SK-N-SH treated with all-trans-retinoic acid at 6 μM for 48 hours (cell line): ENCODE measurements around the gene PNPO.

Source experiments
- ATAC-seq: fragments of 200-7000 bp; cut with Tn5 transposase; 3 replicates; pipeline ENCODE4 v1.9.1; 2020; ENCODE audit warnings: mild to moderate bottlenecking, moderate library complexity
- ARNTL ChIP-seq: fragments of 450-650 bp; formaldehyde crosslinking; IDR thresholded peaks from 2 replicates; pipeline ENCODE4 v1.5.0; 2020; ENCODE audit warnings: low read depth, mild to moderate bottlenecking, moderate library complexity, borderline replicate concordance
- BACH2 ChIP-seq: fragments of 250-450 bp; sonication (Bioruptor Pico); IDR thresholded peaks from 2 replicates; pipeline ENCODE4 v1.9.0; 2021; ENCODE audit warnings: mild to moderate bottlenecking, borderline replicate concordance
- ESRRG ChIP-seq: fragments of 250-450 bp; sonication (Bioruptor Pico); IDR thresholded peaks from 2 replicates; pipeline ENCODE4 v1.6.1; 2021; ENCODE audit warnings: mild to moderate bottlenecking
- GLIS3 ChIP-seq: fragments of 250-450 bp; sonication (Bioruptor Pico); IDR thresholded peaks from 2 replicates; pipeline ENCODE4 v1.5.0; 2020; ENCODE audit warnings: mild to moderate bottlenecking, moderate library complexity
- ISL1 ChIP-seq: fragments of 250-450 bp; sonication (Bioruptor Pico); IDR thresholded peaks from 2 replicates; pipeline ENCODE4 v2.1.2; 2022; ENCODE audit warnings: mild to moderate bottlenecking, moderate library complexity
- OSR1 ChIP-seq: fragments of 250-450 bp; sonication (Bioruptor Pico); IDR thresholded peaks from 2 replicates; pipeline ENCODE4 v1.8.0; 2022; ENCODE audit warnings: moderate library complexity, mild to moderate bottlenecking, inconsistent platforms
- PPARA ChIP-seq: fragments of 250-450 bp; sonication (Bioruptor Pico); IDR thresholded peaks from 2 replicates; pipeline ENCODE4 v1.5.0; 2020; ENCODE audit warnings: mild to moderate bottlenecking, borderline replicate concordance
- RARB ChIP-seq: fragments of 250-450 bp; sonication (Bioruptor Pico); IDR thresholded peaks from 2 replicates; pipeline ENCODE4 v1.8.0; 2021; ENCODE audit warnings: mild to moderate bottlenecking, moderate library complexity
- SNAI2 ChIP-seq: fragments of 250-450 bp; sonication (Bioruptor Pico); IDR thresholded peaks from 2 replicates; pipeline ENCODE4 v1.5.0; 2020; ENCODE audit warnings: mild to moderate bottlenecking, moderate library complexity
- TCF4 ChIP-seq: fragments of 250-450 bp; sonication (Bioruptor Pico); IDR thresholded peaks from 2 replicates; pipeline ENCODE4 v1.8.0; 2021; ENCODE audit warnings: mild to moderate bottlenecking, moderate library complexity, borderline replicate concordance
- TOX ChIP-seq: fragments of 250-450 bp; sonication (Bioruptor Pico); IDR thresholded peaks from 2 replicates; pipeline ENCODE4 v1.8.0; 2021; ENCODE audit warnings: mild to moderate bottlenecking, moderate library complexity, borderline replicate concordance
- ZC3H10 ChIP-seq: fragments of 250-450 bp; sonication (Bioruptor Pico); IDR thresholded peaks from 2 replicates; pipeline ENCODE4 v1.5.1; 2021; ENCODE audit warnings: mild to moderate bottlenecking, moderate library complexity
- ZFP3 ChIP-seq: fragments of 250-450 bp; sonication (Bioruptor Pico); IDR thresholded peaks from 2 replicates; pipeline ENCODE4 v1.5.0; 2020; ENCODE audit warnings: mild to moderate bottlenecking, moderate library complexity
- ZFP30 ChIP-seq: fragments of 450-650 bp; formaldehyde crosslinking; IDR thresholded peaks from 2 replicates; pipeline ENCODE4 v1.5.0; 2022; ENCODE audit warnings: mild to moderate bottlenecking, moderate library complexity
- ZNF565 ChIP-seq: fragments of 450-650 bp; formaldehyde crosslinking; conservative IDR thresholded peaks from 2 replicates; pipeline ENCODE4 v1.5.0; 2020; ENCODE audit warnings: low read depth, mild to moderate bottlenecking, moderate library complexity
- ZNF70 ChIP-seq: fragments of 450-650 bp; formaldehyde crosslinking; IDR thresholded peaks from 2 replicates; pipeline ENCODE4 v1.5.0; 2020; ENCODE audit warnings: mild to moderate bottlenecking, moderate library complexity
- ZNF8 ChIP-seq: fragments of 450-650 bp; formaldehyde crosslinking; IDR thresholded peaks from 2 replicates; pipeline ENCODE4 v1.5.0; 2020; ENCODE audit warnings: mild to moderate bottlenecking, moderate library complexity
- TF ChIP-seq, protein P1 (sequence below): fragments of 250-450 bp; sonication (Bioruptor Pico); IDR thresholded peaks from 2 replicates; pipeline ENCODE4 v1.8.0; 2020; ENCODE audit warnings: mild to moderate bottlenecking, moderate library complexity, borderline replicate concordance
- TF ChIP-seq, protein P2 (sequence below): fragments of 250-450 bp; sonication (Bioruptor Pico); IDR thresholded peaks from 2 replicates; pipeline ENCODE4 v1.5.1; 2020; ENCODE audit warnings: low read depth, mild to moderate bottlenecking, moderate library complexity
- TF ChIP-seq, protein P3 (sequence below): fragments of 250-450 bp; sonication (Bioruptor Pico); IDR thresholded peaks from 2 replicates; pipeline ENCODE4 v1.5.1; 2021; ENCODE audit warnings: mild to moderate bottlenecking, moderate library complexity
- TF ChIP-seq, protein P4 (sequence below): fragments of 250-450 bp; sonication (Bioruptor Pico); IDR thresholded peaks from 2 replicates; pipeline ENCODE4 v1.8.0; 2021; ENCODE audit warnings: low read depth, mild to moderate bottlenecking, moderate library complexity, borderline replicate concordance
- TF ChIP-seq, protein P5 (sequence below): fragments of 250-450 bp; sonication (Bioruptor Pico); IDR thresholded peaks from 2 replicates; pipeline ENCODE4 v1.5.0; 2020; ENCODE audit warnings: mild to moderate bottlenecking, moderate library complexity

Gene PNPO

DNA sequence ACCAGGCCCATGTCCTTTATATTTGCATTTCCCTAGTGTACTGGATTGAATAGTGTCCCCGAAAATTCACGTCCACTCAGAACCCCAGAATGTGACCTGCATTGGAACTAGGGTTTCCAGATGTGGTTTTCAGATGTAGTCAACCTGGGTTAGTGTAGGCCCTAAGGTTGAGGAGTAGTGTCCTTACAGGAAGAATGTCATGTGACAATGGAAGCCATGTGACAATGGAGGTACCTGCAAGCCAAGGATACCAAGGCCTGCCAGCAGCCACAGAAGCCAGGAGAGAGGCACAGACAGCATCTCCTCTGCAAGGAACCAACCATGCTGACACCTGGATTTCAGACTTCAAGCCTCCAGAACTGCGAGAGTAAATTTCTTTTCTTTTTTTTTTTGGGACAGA, 21.5 kb downstream of the PNPO start:
- TF ChIP-seq TCF4 (CRISPR knock-in tag), result no peak
- TF ChIP-seq PPARA (CRISPR knock-in tag), result no peak
- no peak for TF ChIP-seq SNAI2
- TF ChIP-seq ZNF8, result no peak
- TF ChIP-seq, protein P1, sequence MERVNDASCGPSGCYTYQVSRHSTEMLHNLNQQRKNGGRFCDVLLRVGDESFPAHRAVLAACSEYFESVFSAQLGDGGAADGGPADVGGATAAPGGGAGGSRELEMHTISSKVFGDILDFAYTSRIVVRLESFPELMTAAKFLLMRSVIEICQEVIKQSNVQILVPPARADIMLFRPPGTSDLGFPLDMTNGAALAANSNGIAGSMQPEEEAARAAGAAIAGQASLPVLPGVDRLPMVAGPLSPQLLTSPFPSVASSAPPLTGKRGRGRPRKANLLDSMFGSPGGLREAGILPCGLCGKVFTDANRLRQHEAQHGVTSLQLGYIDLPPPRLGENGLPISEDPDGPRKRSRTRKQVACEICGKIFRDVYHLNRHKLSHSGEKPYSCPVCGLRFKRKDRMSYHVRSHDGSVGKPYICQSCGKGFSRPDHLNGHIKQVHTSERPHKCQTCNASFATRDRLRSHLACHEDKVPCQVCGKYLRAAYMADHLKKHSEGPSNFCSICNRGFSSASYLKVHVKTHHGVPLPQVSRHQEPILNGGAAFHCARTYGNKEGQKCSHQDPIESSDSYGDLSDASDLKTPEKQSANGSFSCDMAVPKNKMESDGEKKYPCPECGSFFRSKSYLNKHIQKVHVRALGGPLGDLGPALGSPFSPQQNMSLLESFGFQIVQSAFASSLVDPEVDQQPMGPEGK (CRISPR knock-in tag), result no peak
- TF ChIP-seq, protein P2, sequence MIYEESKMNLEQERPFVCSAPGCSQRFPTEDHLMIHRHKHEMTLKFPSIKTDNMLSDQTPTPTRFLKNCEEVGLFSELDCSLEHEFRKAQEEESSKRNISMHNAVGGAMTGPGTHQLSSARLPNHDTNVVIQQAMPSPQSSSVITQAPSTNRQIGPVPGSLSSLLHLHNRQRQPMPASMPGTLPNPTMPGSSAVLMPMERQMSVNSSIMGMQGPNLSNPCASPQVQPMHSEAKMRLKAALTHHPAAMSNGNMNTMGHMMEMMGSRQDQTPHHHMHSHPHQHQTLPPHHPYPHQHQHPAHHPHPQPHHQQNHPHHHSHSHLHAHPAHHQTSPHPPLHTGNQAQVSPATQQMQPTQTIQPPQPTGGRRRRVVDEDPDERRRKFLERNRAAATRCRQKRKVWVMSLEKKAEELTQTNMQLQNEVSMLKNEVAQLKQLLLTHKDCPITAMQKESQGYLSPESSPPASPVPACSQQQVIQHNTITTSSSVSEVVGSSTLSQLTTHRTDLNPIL (CRISPR knock-in tag), result no peak
- TF ChIP-seq OSR1 (CRISPR knock-in tag), result no peak
- no peak for TF ChIP-seq ZNF70
- ATAC-seq, result no peak

DNA sequence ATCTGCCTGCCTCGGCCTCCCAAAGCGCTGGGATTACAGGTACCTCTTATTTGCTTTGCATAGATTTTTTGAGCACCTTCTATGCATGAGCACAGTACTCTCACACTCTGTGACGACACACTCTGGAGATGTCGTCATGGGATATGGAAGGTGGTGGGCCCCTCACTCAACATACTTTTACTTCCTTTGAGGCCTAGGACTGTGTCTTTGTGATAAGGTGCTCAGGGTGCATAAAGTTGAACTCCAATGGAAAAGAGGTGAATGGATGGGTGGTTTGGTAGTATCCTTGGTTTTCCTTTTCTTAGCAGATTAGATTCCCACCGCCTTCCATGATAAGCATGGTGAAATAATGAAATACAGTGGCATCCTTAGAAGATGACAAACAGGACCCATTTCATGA, 23.5 kb downstream of the PNPO start:
- TF ChIP-seq ZNF70 (no peak), ZFP3 (no peak), RARB (no peak), GLIS3 (no peak), ZNF565 (CRISPR knock-in tag) (no peak), ZFP30 (CRISPR knock-in tag) (no peak), ZC3H10 (CRISPR knock-in tag) (no peak)
- TF ChIP-seq, protein P3, sequence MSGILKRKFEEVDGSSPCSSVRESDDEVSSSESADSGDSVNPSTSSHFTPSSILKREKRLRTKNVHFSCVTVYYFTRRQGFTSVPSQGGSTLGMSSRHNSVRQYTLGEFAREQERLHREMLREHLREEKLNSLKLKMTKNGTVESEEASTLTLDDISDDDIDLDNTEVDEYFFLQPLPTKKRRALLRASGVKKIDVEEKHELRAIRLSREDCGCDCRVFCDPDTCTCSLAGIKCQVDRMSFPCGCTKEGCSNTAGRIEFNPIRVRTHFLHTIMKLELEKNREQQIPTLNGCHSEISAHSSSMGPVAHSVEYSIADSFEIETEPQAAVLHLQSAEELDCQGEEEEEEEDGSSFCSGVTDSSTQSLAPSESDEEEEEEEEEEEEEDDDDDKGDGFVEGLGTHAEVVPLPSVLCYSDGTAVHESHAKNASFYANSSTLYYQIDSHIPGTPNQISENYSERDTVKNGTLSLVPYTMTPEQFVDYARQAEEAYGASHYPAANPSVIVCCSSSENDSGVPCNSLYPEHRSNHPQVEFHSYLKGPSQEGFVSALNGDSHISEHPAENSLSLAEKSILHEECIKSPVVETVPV (CRISPR knock-in tag), result no peak
- TF ChIP-seq, protein P4, sequence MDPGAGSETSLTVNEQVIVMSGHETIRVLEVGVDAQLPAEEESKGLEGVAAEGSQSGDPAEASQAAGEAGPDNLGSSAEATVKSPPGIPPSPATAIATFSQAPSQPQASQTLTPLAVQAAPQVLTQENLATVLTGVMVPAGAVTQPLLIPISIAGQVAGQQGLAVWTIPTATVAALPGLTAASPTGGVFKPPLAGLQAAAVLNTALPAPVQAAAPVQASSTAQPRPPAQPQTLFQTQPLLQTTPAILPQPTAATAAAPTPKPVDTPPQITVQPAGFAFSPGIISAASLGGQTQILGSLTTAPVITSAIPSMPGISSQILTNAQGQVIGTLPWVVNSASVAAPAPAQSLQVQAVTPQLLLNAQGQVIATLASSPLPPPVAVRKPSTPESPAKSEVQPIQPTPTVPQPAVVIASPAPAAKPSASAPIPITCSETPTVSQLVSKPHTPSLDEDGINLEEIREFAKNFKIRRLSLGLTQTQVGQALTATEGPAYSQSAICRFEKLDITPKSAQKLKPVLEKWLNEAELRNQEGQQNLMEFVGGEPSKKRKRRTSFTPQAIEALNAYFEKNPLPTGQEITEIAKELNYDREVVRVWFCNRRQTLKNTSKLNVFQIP (CRISPR knock-in tag), result no peak
- TF ChIP-seq, all 23 proteins: peak for 0
- no peak for ATAC-seq

DNA sequence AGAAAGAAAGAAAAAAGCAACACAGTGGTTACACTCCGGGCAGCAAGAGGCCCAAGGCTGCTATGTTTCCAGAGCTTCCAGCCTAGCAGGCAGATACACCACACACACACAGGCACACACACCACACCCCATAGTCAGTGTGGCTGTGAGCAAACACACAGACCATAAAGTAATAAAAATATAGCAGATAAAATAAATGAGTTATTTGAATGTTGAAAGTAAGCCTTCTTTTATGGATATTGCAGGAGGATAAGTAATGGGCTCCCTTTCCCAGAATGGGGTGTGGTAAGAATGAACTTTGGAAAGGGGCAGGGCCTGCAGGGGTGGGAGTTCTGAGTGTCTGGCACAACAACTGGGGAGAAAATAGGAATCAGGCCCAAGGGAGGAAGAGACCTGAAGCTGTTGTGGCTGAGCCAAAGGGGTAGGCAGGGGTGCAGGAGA, 24.7 kb downstream of the PNPO start:
- ATAC-seq, result no peak

DNA sequence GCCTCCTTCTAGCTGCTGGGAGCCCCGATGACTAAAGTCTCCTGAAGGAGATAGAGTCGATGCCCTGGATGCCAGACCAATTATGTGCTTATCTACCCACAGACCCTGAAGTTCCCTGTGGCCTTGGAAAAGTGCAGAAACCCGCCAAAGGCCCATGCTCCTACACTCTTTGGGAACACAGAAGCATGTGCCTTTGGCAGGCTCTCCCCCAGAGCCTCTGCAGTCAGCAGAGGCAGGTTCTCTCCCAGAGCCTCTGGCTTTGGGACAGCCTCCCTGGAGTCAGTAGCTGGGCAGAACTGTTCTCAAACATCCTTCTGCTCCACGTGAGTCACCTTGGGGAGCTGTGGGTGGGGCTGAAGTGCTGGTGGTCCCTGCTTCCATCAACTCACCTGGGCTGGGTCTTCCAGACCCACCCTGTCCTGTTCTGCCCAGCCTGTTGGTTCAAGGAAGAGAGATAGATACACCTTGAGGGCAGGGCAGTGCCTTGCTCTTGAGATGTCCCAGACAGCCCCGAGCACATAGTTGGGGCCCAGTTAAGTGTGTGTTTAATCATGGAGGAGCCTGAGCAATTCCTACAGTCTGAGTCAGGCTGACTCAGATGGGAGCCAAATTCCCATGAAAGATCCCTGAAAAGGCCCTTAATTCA, 26.4 kb downstream of the PNPO start:
- ATAC-seq, result no peak
- TF ChIP-seq ESRRG (CRISPR knock-in tag) (no peak), BACH2 (CRISPR knock-in tag) (no peak), ARNTL (CRISPR knock-in tag) (no peak), TCF4 (CRISPR knock-in tag) (no peak), SNAI2 (no peak), ZFP3 (no peak), GLIS3 (no peak), ISL1 (CRISPR knock-in tag) (no peak), PPARA (CRISPR knock-in tag) (no peak), TOX (CRISPR knock-in tag) (no peak), OSR1 (CRISPR knock-in tag) (no peak), ZC3H10 (CRISPR knock-in tag) (no peak), ZNF70 (no peak)
- TF ChIP-seq, protein P1 (CRISPR knock-in tag), result no peak
- TF ChIP-seq, protein P2 (CRISPR knock-in tag), result no peak
- TF ChIP-seq, protein P5, sequence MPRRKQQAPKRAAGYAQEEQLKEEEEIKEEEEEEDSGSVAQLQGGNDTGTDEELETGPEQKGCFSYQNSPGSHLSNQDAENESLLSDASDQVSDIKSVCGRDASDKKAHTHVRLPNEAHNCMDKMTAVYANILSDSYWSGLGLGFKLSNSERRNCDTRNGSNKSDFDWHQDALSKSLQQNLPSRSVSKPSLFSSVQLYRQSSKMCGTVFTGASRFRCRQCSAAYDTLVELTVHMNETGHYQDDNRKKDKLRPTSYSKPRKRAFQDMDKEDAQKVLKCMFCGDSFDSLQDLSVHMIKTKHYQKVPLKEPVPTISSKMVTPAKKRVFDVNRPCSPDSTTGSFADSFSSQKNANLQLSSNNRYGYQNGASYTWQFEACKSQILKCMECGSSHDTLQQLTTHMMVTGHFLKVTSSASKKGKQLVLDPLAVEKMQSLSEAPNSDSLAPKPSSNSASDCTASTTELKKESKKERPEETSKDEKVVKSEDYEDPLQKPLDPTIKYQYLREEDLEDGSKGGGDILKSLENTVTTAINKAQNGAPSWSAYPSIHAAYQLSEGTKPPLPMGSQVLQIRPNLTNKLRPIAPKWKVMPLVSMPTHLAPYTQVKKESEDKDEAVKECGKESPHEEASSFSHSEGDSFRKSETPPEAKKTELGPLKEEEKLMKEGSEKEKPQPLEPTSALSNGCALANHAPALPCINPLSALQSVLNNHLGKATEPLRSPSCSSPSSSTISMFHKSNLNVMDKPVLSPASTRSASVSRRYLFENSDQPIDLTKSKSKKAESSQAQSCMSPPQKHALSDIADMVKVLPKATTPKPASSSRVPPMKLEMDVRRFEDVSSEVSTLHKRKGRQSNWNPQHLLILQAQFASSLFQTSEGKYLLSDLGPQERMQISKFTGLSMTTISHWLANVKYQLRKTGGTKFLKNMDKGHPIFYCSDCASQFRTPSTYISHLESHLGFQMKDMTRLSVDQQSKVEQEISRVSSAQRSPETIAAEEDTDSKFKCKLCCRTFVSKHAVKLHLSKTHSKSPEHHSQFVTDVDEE (CRISPR knock-in tag), result no peak

More for the DNA sequence above, 24.7 kb downstream of the PNPO start:
- TF ChIP-seq PPARA (CRISPR knock-in tag) (no peak), TCF4 (CRISPR knock-in tag) (no peak), TOX (CRISPR knock-in tag) (no peak)
